CD4-positive, alpha-beta T cell treated with Interleukin-21 for 1 hour (primary cell): Measurements from ENCODE around the gene RNF150.
"Not testable (repeated sequence)": the region's sequence is repeated elsewhere in the genome, so short reads cannot be mapped to it uniquely, and the experiment has no call there.

ENCODE experiments used
- DNase-seq: peaks from one replicate; pipeline ENCODE4 v3.0.0-alpha.2; 2020

The RNF150 gene

GRCh38 chr4:141133146-141133998 lies at the start of gene RNF150:
Gene RNF150, minus strand, starts transcription at chr4:141133469.
- peak; percentile 22 for DNase-seq

GRCh38 chr4:141180991-141181761 lies 47.9 kb upstream of the RNF150 start:
- DNase-seq, result no peak

GRCh38 chr4:141179474-141180373 lies 46.5 kb upstream of the RNF150 start:
- DNase-seq, result no peak

- no peak for DNase-seq
These were observed 43.9 kb upstream of the RNF150 start for GRCh38 chr4:141177171-141177570.

GRCh38 chr4:141174457-141174856 lies 41.2 kb upstream of the RNF150 start:
- no peak for DNase-seq

GRCh38 chr4:141170671-141171070 lies 37.4 kb upstream of the RNF150 start:
- DNase-seq, result no peak

- DNase-seq, result no peak
These were observed 36.1 kb upstream of the RNF150 start for GRCh38 chr4:141169391-141169790.

GRCh38 chr4:141165001-141165400 lies 31.7 kb upstream of the RNF150 start:
- DNase-seq, result not testable (repeated sequence)

GRCh38 chr4:141159027-141159426 lies 25.8 kb upstream of the RNF150 start:
- DNase-seq, result no peak

- no peak for DNase-seq
These were observed 24.9 kb upstream of the RNF150 start for GRCh38 chr4:141158219-141158618.

GRCh38 chr4:141155586-141155985 lies 22.3 kb upstream of the RNF150 start:
- DNase-seq, result no peak

GRCh38 chr4:141154725-141155124 lies 21.5 kb upstream of the RNF150 start:
- DNase-seq, result no peak

- DNase-seq, result no peak
These were observed 20.7 kb upstream of the RNF150 start for GRCh38 chr4:141153751-141154510.

- DNase-seq, result no peak
These were observed 10.9 kb upstream of the RNF150 start for GRCh38 chr4:141144207-141144606.

GRCh38 chr4:141142423-141142822 lies 9.2 kb upstream of the RNF150 start:
- DNase-seq, result no peak

GRCh38 chr4:141140391-141141200 lies 7.3 kb upstream of the RNF150 start:
- DNase-seq, result no peak

GRCh38 chr4:141133999-141134995 lies 1.0 kb upstream of the RNF150 start:
- no peak for DNase-seq

- no peak for DNase-seq
These were observed 542 bp downstream of the RNF150 start for GRCh38 chr4:141132709-141133145.

- DNase-seq, result no peak
These were observed 1.1 kb downstream of the RNF150 start for GRCh38 chr4:141132072-141132708.

- no peak for DNase-seq
These were observed 1.6 kb downstream of the RNF150 start for GRCh38 chr4:141131723-141132071.
